ENCODE data around the gene MYH9. TPM values are rescaled to one million over a fixed set of nuclear protein-coding genes. Genes with fewer than 3 reads are reported as not detected.
"Not testable (repeated sequence)": the region's sequence is repeated elsewhere in the genome, so short reads cannot be mapped to it uniquely, and the experiment has no call there.

MYH9 gene
- total RNA-seq, 1 experiment from 2014 or later, result 788 TPM

GRCh38 chr22:36251979-36252608, 135.7 kb downstream of the MYH9 start:
- H3K9me3 ChIP-seq (ENCODE audit: control insufficient read depth, insufficient read depth, low read depth, low read length); in situ Hi-C loops (cut with HindIII; ENCODE audit: low pct_unique_long_range_greater_than_20kb, low sequenced_read_pairs); CTCF ChIA-PET; DNase-seq (ENCODE audit: low read depth, low spot score); POLR2A ChIA-PET; intact Hi-C loops (cut with micrococcal nuclease; ENCODE audit: unreplicated experiment); H3K27me3 ChIP-seq (ENCODE audit: control insufficient read depth, insufficient read depth, low read length); H3K4me3 ChIP-seq (ENCODE audit: low read depth in 2 of 2, low read length in 2 of 2); H3K27ac ChIP-seq (ENCODE audit: low read length); BruUV-seq (replicated peaks); H3K36me3 ChIP-seq (ENCODE audit: control insufficient read depth, insufficient read depth, low read length); ATAC-seq; H3K4me1 ChIP-seq (ENCODE audit: control insufficient read depth, insufficient read depth, low read length): not testable (repeated sequence)

GRCh38 chr22:36250292-36250960, 137.3 kb downstream of the MYH9 start:
- H3K9me3 ChIP-seq (ENCODE audit: control insufficient read depth, insufficient read depth, low read depth, low read length); H3K27me3 ChIP-seq (ENCODE audit: control insufficient read depth, insufficient read depth, low read length); DNase-seq (ENCODE audit: low read depth, low spot score); intact Hi-C loops (cut with micrococcal nuclease; ENCODE audit: unreplicated experiment); in situ Hi-C loops (cut with HindIII; ENCODE audit: low pct_unique_long_range_greater_than_20kb, low sequenced_read_pairs); ATAC-seq; CTCF ChIA-PET; H3K36me3 ChIP-seq (ENCODE audit: control insufficient read depth, insufficient read depth, low read length); H3K4me1 ChIP-seq (ENCODE audit: control insufficient read depth, insufficient read depth, low read length); H3K4me3 ChIP-seq (ENCODE audit: low read depth in 2 of 2, low read length in 2 of 2); BruUV-seq (replicated peaks); H3K27ac ChIP-seq (ENCODE audit: low read length): not testable (repeated sequence)
- POLR2A ChIA-PET, result interaction anchor here (0.6 kb wide), 1 partner anchor 30 kb away, joined by 15 read pairs; no protein-coding TSS in a partner anchor

- no peak overlapping the region for H3K4me3 ChIP-seq (ENCODE audit: low read depth in 2 of 2, low read length in 2 of 2)
- no peak for ATAC-seq
- ChIA-PET CTCF (no interaction called here), POLR2A (no interaction called here)
- in situ Hi-C loops (cut with HindIII; ENCODE audit: low pct_unique_long_range_greater_than_20kb, low sequenced_read_pairs), result no loop called here
- intact Hi-C loops (cut with micrococcal nuclease; ENCODE audit: unreplicated experiment), result no loop called here
- no peaks in the 10 kb centered on the region for H3K9me3 ChIP-seq (ENCODE audit: control insufficient read depth, insufficient read depth, low read depth, low read length)
- no peak overlapping the region for H3K27ac ChIP-seq (ENCODE audit: low read length)
- H3K4me1 ChIP-seq (ENCODE audit: control insufficient read depth, insufficient read depth, low read length), result peaks cover 5% of the 10 kb centered on the region; the same call in 1 of the 2 replicates
- H3K36me3 ChIP-seq (ENCODE audit: control insufficient read depth, insufficient read depth, low read length), result no peaks in the 10 kb centered on the region
- BruUV-seq (replicated peaks), result no TSS peak
- TF ChIP-seq CTCF (IDR thresholded peaks at IDR 0.05), result no peak
- no peak for TF ChIP-seq SIN3A (IDR thresholded peaks at IDR 0.05; ENCODE audit: borderline replicate concordance, insufficient read depth, low read depth, low read length)
- TF ChIP-seq REST (IDR thresholded peaks at IDR 0.05; ENCODE audit: insufficient read depth in 1 of 2, low read depth in 2 of 2, low read length in 1 of 2), result no peak
- TF ChIP-seq POLR2AphosphoS5 (IDR thresholded peaks at IDR 0.05; ENCODE audit: low read depth, low read length), result no peak
- TF ChIP-seq TCF7L2 (IDR thresholded peaks at IDR 0.05; ENCODE audit: low read depth, low read length), result no peak
- H3K27me3 ChIP-seq (ENCODE audit: control insufficient read depth, insufficient read depth, low read length), result no peaks in the 10 kb centered on the region
- no peak for DNase-seq (ENCODE audit: low read depth, low spot score)
Measured at GRCh38 chr22:36249160-36249559, 138.6 kb downstream of the MYH9 start.

Data from Panc1 (cell line).